HL-60 (cell line): ENCODE results near the gene KCTD15.

Experiments
- DNase-seq, 2 experiments: peaks; one replicate each; pipeline ENCODE4 v3.0.0-alpha.2; 2010 to 2020; ENCODE audit warnings: low read depth in 1 of 2, low spot score in 1 of 2
- H3K27ac ChIP-seq: fragments of 250-450 bp; sonication (Bioruptor Pico); replicated peaks from 2 replicates; pipeline ENCODE4 v1.5.1; 2020; ENCODE audit warnings: mild to moderate bottlenecking, moderate library complexity
- H3K27me3 ChIP-seq: fragments of 250-450 bp; sonication (Bioruptor Pico); 2 replicates; pipeline ENCODE4 v1.5.1; 2021; ENCODE audit warnings: mild to moderate bottlenecking, moderate library complexity; ENCODE audit not compliant: insufficient read depth, poor library complexity, severe bottlenecking
- H3K4me3 ChIP-seq: replicated peaks from 2 replicates; pipeline ENCODE4 v1.5.1; 2011; ENCODE audit warnings: mild to moderate bottlenecking, control low read depth, low read length; ENCODE audit not compliant: insufficient read depth
- CTCF ChIP-seq: IDR thresholded peaks from one replicate; pipeline ENCODE4 v1.5.1; 2011; ENCODE audit warnings: low read length, control low read depth, inconsistent platforms; ENCODE audit not compliant: insufficient read depth
- GABPA ChIP-seq: IDR thresholded peaks from 2 replicates; pipeline ENCODE4 v1.6.1; 2012; ENCODE audit warnings: low read depth
- POLR2AphosphoS5 ChIP-seq: IDR thresholded peaks from 2 replicates; pipeline ENCODE4 v1.6.1; 2012; ENCODE audit warnings: low read depth
- REST ChIP-seq: IDR thresholded peaks from 2 replicates; pipeline ENCODE4 v1.6.1; 2012; ENCODE audit warnings: low read depth; ENCODE audit not compliant: insufficient replicate concordance
- SPI1 ChIP-seq: IDR thresholded peaks from 2 replicates; pipeline ENCODE4 v1.6.1; 2012; ENCODE audit warnings: low read depth, mild to moderate bottlenecking, borderline replicate concordance

The KCTD15 gene

GRCh38 chr19:33830264-33830663 is 33.6 kb downstream of the KCTD15 start:
- Histone ChIP-seq H3K27me3 (no peaks in the 10 kb centered on the region), H3K27ac (no peak overlapping the region), H3K4me3 (no peak overlapping the region)
- DNase-seq = no peak
- TF ChIP-seq GABPA (no peak), SPI1 (no peak), REST (no peak), POLR2AphosphoS5 (no peak), CTCF (no peak)

GRCh38 chr19:33831825-33832224 is 35.2 kb downstream of the KCTD15 start:
- Histone ChIP-seq H3K27me3 (no peaks in the 10 kb centered on the region), H3K4me3 (no peak overlapping the region), H3K27ac (no peak overlapping the region)
- DNase-seq = no peak
- TF ChIP-seq SPI1 = no peak
- no peak for TF ChIP-seq GABPA
- no peak for TF ChIP-seq REST
- no peak for TF ChIP-seq CTCF
- no peak for TF ChIP-seq POLR2AphosphoS5

- H3K27ac ChIP-seq = no peak overlapping the region
- DNase-seq = no peak
Observed at GRCh38 chr19:33832633-33833032, 36.0 kb downstream of the KCTD15 start.

More at GRCh38 chr19:33832633-33833032, 36.0 kb downstream of the KCTD15 start:
- Histone ChIP-seq H3K4me3 (no peak overlapping the region), H3K27me3 (no peaks in the 10 kb centered on the region)
- TF ChIP-seq CTCF (no peak), REST (no peak), GABPA (no peak), SPI1 (no peak), POLR2AphosphoS5 (no peak)
